Left forelimb (tissue), 1 donor: ENCODE data around the gene CHST11.
A peak's percentile ranks its signal among the peaks of the same experiment; 100 is the strongest.

ENCODE experiments used
- DNase-seq: peaks from one replicate; pipeline ENCODE4 v3.0.0-alpha.2; 2018; ENCODE audit warnings: low spot score

CHST11 gene

DNA sequence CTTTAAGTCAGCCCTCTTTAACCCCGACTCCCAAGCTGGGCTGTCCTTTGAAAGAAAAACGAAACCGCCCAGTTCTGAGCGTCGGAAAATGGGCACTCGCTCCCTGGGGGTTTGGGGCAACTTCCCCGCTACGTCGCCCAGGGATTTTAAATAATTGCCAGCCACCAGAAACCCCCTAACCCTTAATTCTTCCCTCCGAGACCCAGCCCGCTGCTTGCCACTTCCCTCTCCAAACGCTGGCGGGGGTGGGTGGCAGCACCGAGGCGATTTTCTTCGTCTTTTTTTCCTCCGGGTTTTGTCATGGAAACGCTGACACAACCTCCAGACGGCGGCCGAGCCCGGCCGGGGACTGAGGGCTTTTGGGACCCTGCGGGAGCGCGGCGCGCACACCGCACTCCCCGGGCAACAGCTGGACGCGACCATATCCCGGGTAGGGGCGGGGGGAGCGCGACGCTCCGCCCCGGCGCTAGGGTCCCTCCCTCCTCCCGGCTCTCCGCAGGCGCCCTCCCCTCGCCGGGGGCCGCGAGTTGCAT lies at the start of gene CHST11:
Gene CHST11, plus strand, starts transcription at position 532 of the 533 bp plus-strand sequence.
- peak; percentile 92 for DNase-seq

DNA sequence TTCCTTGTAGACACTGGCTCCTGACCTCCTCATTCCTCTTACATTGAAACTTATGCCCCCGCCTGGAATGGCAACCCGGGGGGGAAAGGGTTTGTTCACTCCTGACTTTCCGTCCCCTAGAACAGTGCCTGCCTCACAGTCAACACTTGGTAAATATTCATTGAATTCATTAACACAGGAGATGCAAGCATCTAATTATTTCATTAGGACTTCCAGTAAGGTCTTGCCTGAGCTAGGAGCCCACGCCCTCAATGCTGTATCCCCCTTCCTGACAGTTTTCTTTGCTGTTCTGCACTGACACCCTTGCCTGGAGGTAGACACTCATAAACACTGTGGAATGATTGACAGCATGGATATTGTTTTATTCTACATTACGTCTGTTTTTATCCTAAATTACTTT lies 49.3 kb upstream of the CHST11 start:
- no peak for DNase-seq

DNA sequence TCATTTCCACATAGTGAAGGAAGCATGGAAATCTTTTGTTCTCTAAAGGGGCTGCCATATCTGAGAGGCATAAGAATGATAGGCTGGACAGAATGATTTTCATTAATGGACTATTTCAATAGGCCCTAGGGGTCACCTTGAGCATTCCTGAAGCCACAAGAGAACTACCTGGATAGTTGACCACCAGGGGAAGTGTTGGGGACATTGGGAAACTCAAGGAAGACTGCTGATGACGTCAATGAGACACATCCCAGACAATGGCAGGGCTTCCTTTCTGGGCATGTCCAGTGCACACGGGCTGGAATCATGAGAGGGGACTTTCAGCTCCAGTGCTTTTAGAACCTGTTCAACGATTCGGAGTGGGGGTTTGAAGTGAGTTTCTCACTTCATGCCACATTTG lies 48.8 kb upstream of the CHST11 start:
- no peak for DNase-seq

DNA sequence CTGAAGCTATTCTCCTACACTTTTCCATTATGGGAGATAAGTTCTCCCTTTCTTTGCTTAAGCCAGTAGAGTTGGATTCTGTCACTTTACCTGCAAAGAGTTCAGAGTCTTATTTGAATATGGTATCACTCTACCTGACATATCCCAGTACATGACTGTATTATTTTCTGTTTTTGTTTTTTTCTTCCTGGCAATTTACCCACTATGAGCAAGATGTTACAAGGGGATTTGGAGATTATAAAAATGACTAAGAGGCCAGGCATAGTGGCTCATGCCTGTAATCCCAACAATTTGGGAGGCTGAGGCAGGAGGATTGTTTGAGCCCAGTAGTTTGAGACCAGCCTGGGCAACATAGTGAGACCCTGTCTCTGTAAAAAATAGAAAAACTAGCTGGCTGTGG lies 46.4 kb upstream of the CHST11 start:
- no peak for DNase-seq

DNA sequence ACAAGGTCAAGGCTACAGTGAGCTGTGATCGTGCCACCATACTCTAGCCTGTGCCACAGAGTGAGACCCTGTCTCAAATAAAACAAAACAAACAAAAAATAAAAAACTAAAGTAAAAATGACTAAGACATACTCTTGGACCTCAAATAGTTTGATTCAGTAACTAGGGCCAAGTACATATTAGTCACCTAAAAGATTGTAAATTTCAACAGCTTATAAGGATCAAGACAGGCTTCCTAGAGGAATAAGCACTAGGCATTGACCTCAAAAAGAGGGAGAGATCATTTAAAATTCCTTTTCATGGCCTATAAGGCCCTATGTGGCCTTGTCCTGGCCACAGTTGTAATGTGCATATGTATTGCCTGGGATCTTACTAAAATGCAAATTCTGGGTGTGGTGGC lies 46.0 kb upstream of the CHST11 start:
- no peak for DNase-seq

DNA sequence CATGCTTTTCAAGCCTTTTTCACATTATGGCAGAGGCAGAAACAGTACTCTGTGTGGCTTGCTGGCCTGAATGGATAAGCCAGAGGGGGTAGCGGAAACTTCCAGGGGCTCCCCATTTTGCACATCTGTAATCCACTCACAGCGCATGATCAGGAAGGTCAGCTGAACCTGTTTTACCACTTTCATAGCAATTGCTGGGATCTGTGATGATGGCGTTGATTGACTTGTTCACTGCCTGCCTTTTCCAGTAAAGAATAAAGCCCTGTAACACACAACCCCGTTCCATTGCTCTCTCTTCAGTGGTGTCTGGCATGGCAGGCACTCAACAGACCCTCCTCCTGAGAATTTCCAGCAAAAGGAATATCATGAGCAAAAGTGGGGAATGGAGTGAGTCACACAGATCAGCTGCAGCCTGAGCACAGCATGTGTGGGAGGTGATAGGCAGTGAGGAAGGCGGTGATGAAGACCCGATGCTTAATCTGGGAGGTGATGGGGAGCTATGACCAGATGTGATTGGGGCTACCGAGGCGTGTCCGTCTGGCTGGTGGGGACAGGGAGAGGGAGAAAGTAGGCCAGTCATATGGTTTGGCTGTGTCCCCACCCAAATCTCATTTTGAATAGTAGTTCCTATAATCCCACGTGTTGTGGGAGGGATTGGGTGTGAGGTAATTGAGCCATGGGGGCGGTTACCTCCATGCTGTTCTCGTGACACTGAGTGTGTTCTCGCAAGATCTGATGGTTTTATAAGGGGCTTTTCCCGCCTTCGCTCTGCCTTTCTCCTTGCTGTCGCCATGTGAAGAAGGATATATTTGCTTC lies 44.7 kb upstream of the CHST11 start:
- no peak for DNase-seq

DNA sequence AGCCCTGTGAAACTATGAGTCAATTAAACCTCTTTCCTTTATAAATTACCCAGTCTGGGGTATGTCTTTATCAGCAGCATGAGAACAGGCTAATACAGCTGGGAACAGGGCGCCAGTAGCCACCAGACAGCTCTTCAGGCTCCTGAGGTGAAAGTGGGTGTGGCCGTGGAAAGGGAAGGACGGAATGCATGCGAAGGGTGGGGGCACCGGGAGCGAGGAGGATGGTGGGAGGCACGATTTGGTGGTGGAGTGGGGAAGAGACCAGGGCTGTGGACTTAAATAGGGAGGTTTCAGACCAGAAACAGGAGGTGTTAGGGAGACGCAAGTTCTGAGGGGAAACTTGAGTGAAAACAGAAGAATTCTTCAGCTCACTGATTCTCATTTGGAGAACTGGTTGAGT lies 44.1 kb upstream of the CHST11 start:
- DNase-seq = no peak

DNA sequence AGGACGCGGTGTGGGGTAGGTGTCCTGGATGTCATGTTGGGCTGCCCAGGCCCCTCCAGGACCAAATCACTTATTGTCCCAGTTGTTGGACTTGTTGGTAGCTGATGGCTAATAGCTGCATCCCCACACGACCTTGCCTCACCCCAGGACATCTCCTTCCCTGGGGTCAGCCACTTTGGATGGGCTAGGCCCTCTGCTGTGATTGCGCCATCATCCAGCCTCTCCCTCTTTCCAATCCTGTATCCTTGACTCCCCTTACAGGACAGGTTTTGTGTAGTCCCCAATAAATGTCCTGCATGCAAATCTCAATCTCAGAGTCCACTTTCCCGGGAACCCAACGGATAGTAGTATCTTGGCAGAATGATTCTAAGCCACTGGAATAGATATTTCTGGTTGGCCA lies 43.4 kb upstream of the CHST11 start:
- no peak for DNase-seq

DNA sequence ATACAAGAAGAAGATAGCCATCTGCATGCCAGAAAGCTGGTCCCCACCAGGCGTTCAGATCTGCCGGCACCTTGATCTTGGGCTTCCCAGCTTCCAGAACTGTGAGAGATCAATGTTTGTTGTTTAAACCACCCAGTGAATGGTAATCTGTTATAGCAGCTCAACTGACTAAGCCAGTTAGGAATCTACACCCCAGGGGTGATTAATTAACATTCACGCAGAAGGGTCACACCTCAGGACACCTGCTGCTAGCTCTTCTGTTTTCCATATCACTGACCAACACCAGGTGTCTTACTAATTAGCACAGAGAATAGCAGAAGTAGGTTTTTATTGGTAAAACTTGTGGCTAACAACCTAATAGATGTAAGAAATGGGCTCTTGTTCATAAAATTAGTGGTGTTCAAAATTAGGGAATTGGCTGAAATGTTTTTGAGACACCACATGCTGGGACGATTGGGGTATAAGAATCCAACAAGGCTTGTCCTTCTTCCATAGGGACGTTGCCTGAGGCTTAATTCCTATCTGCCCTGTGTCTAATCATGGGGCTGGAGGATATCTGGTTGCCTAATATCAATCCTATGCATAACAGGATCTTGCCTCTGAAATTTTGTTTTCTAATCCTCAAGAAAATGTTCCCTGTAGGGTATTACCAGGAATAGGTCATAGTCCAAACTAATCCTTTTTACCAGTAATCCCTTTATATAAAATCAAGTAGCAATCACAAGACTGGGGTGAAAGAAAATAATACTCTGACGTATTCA lies 42.0 kb upstream of the CHST11 start:
- no peak for DNase-seq

DNA sequence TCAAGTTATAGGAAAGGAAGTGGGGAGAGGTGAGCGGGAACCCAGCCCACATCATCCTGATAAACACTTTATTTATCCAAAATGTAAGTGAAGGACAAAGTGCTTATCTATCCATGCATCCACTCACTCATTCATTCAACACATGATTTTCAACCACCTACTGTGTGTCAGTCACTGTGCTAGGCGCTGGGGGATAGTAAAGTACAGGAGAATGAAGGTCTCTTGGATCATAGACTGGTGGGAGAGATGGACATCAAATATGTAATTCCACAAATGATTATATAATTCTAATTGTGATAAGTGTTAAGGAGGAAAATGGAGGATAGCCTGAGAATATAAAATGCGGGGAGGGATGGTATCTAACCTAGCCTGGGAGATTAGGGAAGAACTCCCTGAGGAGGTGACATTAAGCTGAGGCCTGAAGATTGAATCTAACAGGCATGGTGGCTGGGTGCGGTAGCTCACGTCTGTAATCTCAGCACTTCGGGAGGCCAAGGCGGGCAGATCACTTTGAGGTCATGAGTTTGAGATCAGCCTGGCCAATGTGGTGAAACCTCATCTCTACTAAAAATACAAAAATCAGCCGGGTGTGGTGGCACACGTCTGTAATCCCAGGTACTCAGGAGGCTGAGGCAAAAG lies 41.3 kb upstream of the CHST11 start:
- no peak for DNase-seq

DNA sequence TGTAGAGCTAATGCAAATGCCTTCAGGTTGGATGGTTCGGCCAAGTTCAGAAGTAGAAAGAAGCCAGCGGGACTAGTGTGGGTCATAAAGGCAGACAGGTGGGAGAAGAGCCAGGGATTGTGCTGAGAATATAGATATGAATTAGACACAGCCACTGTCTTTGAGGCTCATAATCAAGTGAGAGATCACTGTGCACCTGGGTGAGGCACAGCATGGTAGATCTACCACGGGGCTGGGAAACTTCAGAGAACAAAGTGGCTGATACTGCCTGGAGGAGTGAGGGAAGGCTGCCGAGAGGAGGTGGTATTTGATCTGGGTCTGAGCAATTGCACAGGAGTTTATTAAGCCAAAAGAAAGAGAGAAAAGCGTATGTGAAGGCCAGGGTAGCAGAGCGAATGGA lies 40.6 kb upstream of the CHST11 start:
- DNase-seq = no peak

DNA sequence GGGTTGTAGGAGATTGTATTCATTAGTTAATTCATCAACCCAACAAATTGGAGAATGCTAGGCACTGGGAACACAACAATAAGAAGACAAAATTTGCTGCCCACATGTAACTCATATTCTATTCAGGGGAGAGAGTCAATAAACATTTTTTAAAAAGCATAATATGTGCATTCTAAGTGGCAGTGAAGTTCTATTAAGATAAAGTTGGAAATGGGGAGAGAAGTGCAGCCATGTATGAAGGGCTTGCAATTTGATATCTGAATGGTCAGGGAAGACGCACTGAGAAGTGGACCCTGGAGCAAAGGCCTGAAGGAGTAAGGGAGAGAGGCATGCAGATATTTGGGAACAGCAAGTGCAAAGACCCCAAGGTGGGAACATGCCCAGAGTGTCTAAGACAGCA lies 40.2 kb upstream of the CHST11 start:
- no peak for DNase-seq

DNA sequence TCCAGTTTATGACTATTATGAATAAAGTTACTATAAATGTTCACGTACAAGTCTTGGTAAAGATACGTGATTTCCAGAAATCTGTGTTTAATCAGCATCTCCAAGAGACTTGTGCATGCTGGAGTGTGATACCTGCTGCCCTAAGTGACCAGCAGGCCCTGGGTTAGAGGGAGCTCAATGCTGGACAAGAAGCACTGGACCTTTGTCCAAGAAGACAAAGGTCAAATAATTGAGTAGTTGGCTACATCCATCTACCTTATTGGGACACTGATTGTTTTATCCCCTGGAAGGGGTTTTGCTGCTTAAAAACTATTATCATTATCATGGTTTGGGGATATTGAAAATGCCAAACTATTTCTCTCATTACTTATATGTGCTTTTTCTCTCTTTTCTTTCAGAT lies 37.0 kb upstream of the CHST11 start:
- DNase-seq = no peak

DNA sequence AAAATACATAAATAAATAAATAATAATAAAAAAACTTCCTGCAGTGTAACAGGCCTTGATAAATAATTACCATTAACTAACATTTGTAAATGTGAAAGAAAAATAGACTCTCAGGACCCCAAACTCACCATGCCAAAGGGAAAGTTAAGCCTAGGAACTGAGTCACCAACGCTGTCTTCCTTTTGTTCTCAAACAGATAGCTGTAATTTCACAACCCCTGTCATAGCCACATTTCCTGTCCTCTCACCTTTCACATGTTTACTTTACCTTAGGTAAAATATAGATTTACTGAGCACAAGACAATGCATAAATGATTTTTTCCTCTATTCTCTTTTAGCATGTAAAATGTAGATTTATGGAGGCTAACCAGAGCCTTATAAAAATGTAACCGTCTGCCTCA lies 35.9 kb upstream of the CHST11 start:
- no peak for DNase-seq

DNA sequence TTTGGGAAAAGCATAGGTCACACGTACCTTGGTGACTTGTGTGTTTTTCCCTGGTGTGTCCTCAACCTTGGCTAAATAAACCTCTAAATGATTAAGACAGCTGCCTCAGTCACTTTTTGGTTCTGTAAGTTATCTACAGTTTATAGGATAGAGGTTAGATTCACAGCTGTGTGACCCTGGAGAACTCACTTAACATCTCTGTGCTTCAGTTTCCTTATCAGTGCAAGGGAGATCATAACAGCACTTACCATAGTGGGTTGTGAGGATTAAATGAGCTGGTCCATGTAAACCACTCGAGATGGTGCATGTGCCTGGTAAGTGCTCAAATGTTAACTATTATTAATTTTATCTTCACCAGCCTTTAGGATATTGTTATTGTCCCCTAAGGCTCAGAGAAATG lies 35.4 kb upstream of the CHST11 start:
- DNase-seq = no peak

DNA sequence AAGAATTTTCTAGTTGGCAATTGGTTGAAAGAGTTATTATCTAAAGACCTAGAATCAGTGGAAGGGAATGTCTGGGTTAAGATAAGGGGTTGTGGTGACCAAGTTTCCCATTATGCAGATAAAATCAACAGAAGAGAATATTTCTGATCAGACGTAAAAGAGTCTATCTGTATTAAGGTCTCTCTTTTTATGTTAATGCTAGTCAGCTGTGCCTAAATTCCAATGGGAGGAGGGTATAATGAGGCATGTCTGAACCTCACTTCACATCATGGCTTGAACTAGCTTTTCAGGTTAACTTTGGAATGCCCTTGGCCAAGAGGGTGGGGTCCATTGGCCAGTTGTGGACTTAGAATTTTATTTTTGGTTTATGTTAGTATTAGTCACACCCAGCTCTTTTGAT lies 34.3 kb upstream of the CHST11 start:
- no peak for DNase-seq

DNA sequence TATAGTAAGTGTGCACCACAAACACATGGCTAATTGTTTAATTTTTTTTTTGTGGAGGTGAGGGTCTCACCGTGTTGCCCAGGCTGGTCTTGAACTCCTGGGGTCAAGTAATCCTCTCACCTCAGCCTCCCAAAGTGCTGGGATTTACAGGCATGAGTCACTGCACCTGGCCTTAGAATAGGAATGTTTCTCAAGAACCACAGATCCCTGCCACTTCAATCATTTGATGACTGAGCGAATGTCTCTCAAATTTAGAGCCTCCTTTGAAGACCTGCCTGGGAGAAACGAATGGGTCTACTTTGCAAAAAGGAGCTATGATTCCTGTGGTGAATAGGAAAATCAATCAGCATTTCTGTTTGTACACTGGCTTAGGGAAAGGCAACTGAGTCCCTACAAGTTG lies 33.5 kb upstream of the CHST11 start:
- no peak for DNase-seq

DNA sequence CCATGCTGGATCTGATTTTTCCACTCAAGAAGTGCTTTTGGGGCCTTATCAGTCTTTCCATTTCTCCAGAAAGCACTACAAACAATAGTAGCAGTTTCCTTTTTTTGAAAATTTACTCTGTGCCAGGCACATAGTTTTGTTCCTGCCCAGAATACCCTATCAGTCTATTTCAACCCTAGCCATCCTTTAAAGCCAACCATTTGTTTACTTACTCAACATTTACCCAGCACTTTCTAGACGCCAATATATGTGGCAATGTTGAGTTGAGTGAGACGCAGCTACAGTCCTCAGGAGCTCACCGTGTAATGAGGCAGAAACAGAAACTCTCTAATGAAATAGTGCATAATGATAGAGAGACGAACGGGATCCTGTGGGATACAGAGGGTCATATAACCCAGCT lies 32.9 kb upstream of the CHST11 start:
- no peak for DNase-seq

DNA sequence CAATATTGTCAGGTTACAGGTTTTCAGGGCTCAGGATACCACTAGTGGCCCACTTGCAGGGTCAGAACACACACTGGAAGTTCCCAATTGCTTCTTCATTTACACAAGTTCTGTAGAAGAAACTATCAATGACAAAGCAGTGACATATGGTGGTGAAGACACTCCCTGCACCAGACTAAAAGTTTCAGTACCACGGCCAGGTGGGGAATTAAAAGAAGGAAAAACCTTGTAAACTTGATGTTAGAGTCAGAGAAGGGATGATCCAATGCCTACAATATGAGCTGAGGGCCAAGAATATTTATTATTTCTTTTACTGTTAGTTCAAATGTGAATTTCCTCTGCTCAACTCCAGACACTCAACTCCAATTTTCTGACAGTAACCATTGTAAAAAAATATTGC lies 31.8 kb upstream of the CHST11 start:
- DNase-seq = no peak

DNA sequence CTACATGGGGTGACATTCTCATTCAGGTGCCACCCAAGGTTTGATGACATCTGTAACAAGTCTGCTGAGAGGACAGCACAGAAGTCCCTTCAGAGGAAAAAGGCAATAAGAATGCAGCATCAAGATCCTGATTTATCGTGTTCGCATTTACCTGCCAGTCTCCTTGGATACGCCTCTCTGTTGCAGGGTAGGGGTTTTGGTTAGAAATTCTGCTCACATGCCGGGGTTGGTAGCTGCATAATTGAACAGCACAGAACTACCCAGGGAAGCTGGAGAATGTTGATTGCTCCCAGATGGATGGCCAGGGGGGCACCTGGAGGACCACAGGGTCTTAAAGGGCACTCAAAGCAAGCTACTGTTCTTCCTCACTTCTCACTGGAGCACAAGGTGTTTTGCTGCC lies 31.1 kb upstream of the CHST11 start:
- no peak for DNase-seq

DNA sequence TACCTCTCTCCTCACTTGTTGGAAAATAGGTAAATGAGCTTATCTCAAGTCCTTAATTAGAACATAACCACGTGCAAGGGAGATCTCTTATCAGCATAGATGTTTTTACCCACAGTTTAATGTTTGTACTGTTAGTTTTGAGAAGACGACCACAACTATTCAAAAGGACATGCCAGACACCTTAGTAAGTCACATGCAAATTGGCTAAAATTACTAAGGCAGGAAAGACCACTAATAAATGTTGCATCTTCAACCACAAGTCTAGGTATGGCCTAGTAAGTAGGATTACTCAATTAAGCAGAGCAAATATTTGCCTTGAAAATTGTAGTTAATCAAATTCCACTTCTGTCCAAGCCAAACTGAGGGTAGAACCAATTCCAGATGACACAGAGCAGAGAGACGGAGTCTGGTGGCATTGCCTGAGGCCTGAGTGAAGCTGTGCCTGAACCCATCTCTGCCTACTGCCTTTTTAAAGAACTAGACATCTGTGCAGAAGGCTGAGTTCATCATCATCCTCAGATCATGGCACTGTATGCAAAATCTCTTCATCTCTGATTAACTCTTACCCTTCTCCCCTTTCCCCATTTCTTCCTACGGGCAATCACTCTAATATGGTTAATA lies 29.7 kb upstream of the CHST11 start:
- no peak for DNase-seq

DNA sequence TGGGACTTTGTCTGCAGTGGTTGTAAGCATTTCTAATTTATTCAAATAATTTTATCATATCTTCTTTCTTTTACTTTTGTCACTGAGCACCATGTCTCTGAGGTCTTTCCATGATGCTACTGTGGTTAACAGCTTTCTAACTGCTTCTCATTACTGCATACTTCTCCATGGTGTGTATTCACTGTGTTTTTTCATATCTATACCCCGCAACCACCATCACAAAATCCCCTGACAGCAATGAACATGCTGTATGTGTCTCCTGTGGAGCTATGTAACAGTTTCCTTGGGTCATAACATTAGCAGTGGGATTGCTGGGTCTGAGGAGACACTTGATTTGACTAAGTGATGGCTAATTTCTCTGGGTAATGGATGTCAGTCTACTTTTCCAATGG lies 29.2 kb upstream of the CHST11 start:
- DNase-seq = no peak

DNA sequence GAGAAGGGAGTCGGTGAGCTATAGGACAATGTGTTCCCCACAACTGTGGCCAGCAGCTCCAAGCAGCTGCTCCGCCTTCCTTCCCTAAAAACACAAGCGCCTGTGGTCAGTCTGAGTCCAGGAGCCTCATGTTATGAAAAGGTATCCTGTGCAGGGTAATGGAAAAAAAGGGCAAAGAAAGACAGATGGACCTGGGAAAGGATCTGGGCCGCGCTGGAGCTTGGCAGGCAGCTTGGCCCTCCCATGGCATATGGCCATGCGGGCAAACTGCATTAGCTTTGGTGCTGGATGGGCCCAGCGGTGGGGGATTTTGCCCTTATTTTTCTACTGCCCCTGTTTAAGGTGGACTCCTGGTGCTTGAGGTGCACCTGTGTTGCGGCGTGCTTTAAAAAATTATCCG lies 23.7 kb upstream of the CHST11 start:
- DNase-seq = no peak
